Measurements from ENCODE around the gene DDAH2.

The DDAH2 gene

DNA sequence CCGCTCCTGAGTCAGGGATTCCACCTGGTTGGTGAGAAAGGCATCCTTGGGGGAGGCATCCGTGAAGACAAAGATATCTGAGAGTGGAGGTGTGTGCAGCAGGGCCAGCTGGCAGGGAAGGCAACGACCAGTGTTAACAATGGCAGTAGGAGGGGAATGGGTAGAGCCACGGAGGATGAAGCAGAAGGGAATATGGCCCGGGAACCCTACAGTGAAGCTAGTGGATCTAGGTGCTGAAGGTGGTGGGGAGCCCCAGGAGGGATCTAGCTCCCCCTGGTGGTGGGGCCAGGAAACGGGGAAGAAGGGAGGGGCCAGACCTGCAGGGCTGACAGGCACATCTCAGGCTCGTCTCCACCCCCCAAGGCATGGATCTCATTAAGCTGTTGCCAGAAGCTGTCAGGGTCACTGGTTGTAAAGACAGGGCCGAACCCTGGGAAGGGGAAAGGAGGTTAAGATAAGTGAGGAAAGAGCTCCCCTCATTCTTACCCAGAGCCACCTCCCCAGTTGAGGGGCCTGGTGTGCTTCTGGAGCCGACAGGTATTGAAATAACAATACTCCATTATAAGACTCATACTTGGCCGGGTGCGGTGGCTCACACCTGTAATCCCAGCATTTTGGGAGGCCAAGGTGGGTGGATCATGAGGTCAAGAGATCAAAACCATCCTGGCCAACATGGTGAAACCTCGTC is 40.7 kb upstream of the DDAH2 start:
- no peaks in the 10 kb centered on the region for H3K36me3 ChIP-seq (ENCODE audit: control insufficient read depth, insufficient read depth, low read length)
- H3K27ac ChIP-seq (ENCODE audit: insufficient read depth, low read length, poor library complexity, severe bottlenecking), result no peak overlapping the region
- H3K27me3 ChIP-seq (replicated peaks; ENCODE audit: control insufficient read depth, insufficient read depth, low read length, poor library complexity, severe bottlenecking), result no peaks in the 10 kb centered on the region
- no peaks in the 10 kb centered on the region for H3K9me3 ChIP-seq (ENCODE audit: control insufficient read depth, low read length)
- peaks cover 16% of the 10 kb centered on the region for H3K4me1 ChIP-seq (ENCODE audit: control insufficient read depth, insufficient read depth, low read length, poor library complexity, severe bottlenecking)
- DNase-seq, result peak; percentile 62 to 74 (median 69)
- H3K4me3 ChIP-seq (ENCODE audit: insufficient read depth, low read depth, low read length, poor library complexity, severe bottlenecking), result no peak overlapping the region

DNA sequence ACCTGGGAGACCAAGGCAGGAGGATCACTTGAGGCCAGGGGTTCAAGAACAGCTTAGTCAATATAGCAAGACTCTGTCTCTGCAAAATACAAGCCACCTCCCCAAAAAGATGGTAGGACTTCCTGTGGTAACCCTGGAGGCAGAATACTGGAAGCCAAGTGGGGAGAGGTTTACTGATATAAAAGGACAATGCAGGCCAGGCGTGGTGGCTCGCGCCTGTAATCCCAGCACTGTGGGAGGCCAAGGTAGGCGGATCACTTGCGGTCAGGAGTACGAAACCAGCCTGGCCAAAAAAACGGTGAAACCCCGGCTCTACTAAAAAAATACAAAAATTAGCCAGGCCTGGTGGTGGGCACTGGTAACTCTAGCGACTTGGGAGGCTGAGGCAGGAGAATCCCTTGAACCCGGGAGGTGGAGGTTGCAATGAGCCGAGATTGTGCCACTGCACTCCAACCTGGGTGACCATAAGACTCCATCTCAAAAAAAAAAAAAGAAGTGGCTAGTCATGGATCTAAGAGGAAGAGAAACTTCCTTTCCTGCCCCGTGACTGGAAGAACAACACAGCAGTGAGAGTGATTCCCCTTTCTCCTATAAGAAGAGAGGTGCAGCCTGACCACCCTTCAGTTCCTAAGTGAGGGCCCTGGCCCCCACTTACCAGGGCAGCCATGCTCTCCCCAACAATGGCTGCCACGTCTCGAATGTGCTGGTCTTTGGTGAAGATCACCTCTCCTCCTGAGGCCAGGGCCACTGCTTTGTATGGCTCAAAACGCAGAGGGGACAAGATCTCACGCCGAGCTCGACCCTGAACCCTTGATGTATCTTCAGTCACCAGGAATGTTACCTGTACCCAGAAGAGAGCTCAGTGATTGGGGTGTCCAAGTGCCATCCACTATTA is 39.5 kb upstream of the DDAH2 start:
- DNase-seq, result no peak
- Histone ChIP-seq H3K27me3 (replicated peaks; ENCODE audit: control insufficient read depth, insufficient read depth, low read length, poor library complexity, severe bottlenecking) (no peaks in the 10 kb centered on the region), H3K27ac (ENCODE audit: insufficient read depth, low read length, poor library complexity, severe bottlenecking) (no peak overlapping the region), H3K9me3 (ENCODE audit: control insufficient read depth, low read length) (no peaks in the 10 kb centered on the region), H3K36me3 (ENCODE audit: control insufficient read depth, insufficient read depth, low read length) (no peaks in the 10 kb centered on the region), H3K4me1 (ENCODE audit: control insufficient read depth, insufficient read depth, low read length, poor library complexity, severe bottlenecking) (peaks cover 16% of the 10 kb centered on the region), H3K4me3 (ENCODE audit: insufficient read depth, low read depth, low read length, poor library complexity, severe bottlenecking) (no peak overlapping the region)

DNA sequence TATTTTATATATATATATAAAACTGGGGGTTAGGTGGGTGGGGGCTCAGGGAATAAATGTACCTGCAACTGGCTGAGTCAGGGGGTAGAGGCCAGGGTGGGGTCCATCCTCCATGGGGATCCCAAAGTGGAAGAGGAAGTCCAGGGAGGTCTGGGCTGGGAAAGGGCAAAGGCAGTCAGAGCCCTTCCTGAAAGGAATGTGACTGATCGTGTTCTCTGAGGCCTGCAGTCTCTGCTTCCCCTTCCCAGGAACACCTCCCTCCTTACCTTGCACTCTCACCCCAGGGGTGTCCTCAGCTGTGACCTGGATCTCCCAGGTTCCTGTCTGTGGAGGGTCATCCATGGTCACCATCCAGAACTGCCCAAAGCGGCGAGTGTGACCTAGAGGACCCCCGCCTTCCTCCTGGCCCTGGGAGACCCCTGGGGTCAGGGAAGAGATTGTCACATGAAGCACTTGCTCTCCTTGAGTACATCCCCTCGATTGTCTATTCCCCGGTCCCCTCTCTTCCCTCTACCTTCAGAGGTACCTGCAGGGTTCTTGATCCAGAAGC is 38.1 kb upstream of the DDAH2 start:
- DNase-seq, result no peak
- peaks cover 5% of the 10 kb centered on the region for H3K4me1 ChIP-seq (ENCODE audit: control insufficient read depth, insufficient read depth, low read length, poor library complexity, severe bottlenecking)
- H3K9me3 ChIP-seq (ENCODE audit: control insufficient read depth, low read length), result no peaks in the 10 kb centered on the region
- no peak overlapping the region for H3K27ac ChIP-seq (ENCODE audit: insufficient read depth, low read length, poor library complexity, severe bottlenecking)
- H3K4me3 ChIP-seq (ENCODE audit: insufficient read depth, low read depth, low read length, poor library complexity, severe bottlenecking), result no peak overlapping the region
- no peaks in the 10 kb centered on the region for H3K27me3 ChIP-seq (replicated peaks; ENCODE audit: control insufficient read depth, insufficient read depth, low read length, poor library complexity, severe bottlenecking)
- no peaks in the 10 kb centered on the region for H3K36me3 ChIP-seq (ENCODE audit: control insufficient read depth, insufficient read depth, low read length)

DNA sequence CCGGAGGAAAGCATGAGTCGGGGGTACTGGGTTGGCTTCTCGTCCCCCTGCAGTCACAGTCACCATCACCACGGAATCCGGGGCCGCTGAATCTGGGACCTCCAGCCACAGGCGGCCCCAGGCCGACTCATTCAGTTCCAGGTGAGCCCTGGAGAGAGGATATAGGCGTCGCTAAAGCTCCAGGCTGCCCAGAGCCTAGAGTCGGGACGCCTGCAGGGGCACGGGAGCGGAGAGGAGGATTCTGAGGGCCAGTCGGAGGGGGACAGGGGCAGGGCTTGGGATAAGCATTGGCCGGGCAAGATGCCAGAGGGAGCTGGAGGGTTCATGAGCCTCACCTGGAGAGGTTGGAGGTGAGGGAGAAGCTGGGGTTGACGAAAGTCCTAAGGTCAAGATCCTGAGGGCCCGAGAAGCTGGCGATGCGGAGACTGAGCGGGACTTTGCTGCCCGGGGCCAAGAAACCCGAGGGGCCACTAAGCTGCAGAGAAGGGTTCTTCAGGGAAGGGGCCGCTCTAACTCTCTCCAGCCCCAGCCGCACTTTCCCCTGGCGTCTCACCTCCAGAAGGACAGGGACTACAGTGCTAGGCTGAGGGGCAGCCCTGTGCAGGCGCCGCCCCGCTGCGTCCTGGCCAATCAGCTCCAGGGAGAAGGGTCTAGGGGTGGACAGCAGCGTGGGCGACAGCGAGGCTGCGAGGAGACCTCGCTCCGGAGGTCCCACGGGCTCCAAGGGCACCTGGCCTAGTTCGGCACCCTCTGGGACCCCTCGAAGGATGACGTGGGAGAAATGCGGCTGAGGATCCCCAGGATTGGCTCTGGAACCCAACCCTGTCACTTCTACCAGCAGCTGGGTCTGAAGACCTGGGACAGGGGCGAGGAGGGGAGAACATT is 37.1 kb upstream of the DDAH2 start:
- Histone ChIP-seq H3K4me3 (ENCODE audit: insufficient read depth, low read depth, low read length, poor library complexity, severe bottlenecking) (no peak overlapping the region), H3K4me1 (ENCODE audit: control insufficient read depth, insufficient read depth, low read length, poor library complexity, severe bottlenecking) (no peaks in the 10 kb centered on the region), H3K9me3 (ENCODE audit: control insufficient read depth, low read length) (no peaks in the 10 kb centered on the region), H3K27me3 (replicated peaks; ENCODE audit: control insufficient read depth, insufficient read depth, low read length, poor library complexity, severe bottlenecking) (no peaks in the 10 kb centered on the region), H3K27ac (ENCODE audit: insufficient read depth, low read length, poor library complexity, severe bottlenecking) (no peak overlapping the region), H3K36me3 (ENCODE audit: control insufficient read depth, insufficient read depth, low read length) (no peaks in the 10 kb centered on the region)
- DNase-seq, result no peak

DNA sequence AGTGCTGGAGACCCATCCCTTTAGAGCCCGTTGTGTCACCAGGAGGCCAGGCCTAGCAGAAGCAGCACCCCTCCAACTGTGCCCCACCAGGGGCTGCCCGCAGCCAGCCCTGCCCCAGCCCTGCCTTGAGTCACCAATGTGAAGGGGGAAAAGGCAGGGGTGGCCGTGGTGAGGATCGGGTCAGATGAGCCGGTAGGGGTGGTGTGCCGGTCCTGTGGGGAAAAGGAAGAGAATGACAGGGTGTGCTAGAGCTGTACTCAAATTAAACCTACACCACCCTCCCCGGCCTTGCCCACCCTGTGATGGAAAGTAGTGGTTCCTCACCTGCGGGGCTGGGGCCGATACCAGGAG is 36.4 kb upstream of the DDAH2 start:
- Histone ChIP-seq H3K9me3 (ENCODE audit: control insufficient read depth, low read length) (no peaks in the 10 kb centered on the region), H3K36me3 (ENCODE audit: control insufficient read depth, insufficient read depth, low read length) (peaks cover under 1% of the 10 kb centered on the region), H3K4me3 (ENCODE audit: insufficient read depth, low read depth, low read length, poor library complexity, severe bottlenecking) (no peak overlapping the region), H3K27ac (ENCODE audit: insufficient read depth, low read length, poor library complexity, severe bottlenecking) (no peak overlapping the region), H3K27me3 (replicated peaks; ENCODE audit: control insufficient read depth, insufficient read depth, low read length, poor library complexity, severe bottlenecking) (no peaks in the 10 kb centered on the region), H3K4me1 (ENCODE audit: control insufficient read depth, insufficient read depth, low read length, poor library complexity, severe bottlenecking) (no peaks in the 10 kb centered on the region)
- DNase-seq, result no peak

DNA sequence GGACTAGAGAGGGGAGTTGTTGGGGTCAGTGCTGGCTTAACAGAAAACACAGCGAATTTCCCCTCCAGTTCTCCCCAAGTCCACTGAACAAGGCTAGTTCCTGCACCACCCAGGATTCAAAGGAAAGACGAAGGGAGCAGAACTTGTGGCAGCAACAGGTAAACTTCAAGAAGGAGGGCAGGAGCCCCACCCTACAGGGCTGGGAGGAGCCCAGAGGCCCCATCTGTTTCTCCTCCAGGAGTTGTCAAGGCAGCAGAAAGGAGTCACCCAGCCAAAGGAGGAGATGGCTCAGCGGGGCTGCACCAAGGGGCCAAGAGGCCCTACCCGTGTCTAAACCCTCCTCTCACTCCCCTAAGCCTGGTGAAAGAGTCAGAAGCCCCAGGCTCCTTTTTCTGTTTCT is 35.1 kb upstream of the DDAH2 start:
- Histone ChIP-seq H3K4me1 (ENCODE audit: control insufficient read depth, insufficient read depth, low read length, poor library complexity, severe bottlenecking) (no peaks in the 10 kb centered on the region), H3K4me3 (ENCODE audit: insufficient read depth, low read depth, low read length, poor library complexity, severe bottlenecking) (no peak overlapping the region), H3K36me3 (ENCODE audit: control insufficient read depth, insufficient read depth, low read length) (peaks cover 7% of the 10 kb centered on the region), H3K27me3 (replicated peaks; ENCODE audit: control insufficient read depth, insufficient read depth, low read length, poor library complexity, severe bottlenecking) (no peaks in the 10 kb centered on the region), H3K9me3 (ENCODE audit: control insufficient read depth, low read length) (no peaks in the 10 kb centered on the region), H3K27ac (ENCODE audit: insufficient read depth, low read length, poor library complexity, severe bottlenecking) (no peak overlapping the region)
- no peak for DNase-seq

DNA sequence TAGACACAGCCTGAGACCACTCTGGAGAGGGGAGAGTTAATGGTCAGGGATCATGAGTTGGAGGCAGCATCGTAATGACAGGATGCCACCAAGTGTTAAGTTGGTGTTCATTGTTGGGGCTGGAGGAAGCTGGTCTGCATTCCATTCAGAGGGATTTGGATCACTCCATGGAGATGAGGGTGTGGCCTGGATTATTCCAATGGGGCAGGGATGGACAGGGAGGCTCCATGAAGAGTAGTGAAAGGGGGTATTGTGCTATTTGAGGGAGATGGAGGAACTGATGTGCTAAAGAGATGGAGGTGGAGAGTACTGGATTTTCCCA is 34.5 kb upstream of the DDAH2 start:
- no peak overlapping the region for H3K27ac ChIP-seq (ENCODE audit: insufficient read depth, low read length, poor library complexity, severe bottlenecking)
- H3K36me3 ChIP-seq (ENCODE audit: control insufficient read depth, insufficient read depth, low read length), result peaks cover 7% of the 10 kb centered on the region
- no peaks in the 10 kb centered on the region for H3K27me3 ChIP-seq (replicated peaks; ENCODE audit: control insufficient read depth, insufficient read depth, low read length, poor library complexity, severe bottlenecking)
- H3K9me3 ChIP-seq (ENCODE audit: control insufficient read depth, low read length), result no peaks in the 10 kb centered on the region
- no peaks in the 10 kb centered on the region for H3K4me1 ChIP-seq (ENCODE audit: control insufficient read depth, insufficient read depth, low read length, poor library complexity, severe bottlenecking)
- no peak for DNase-seq
- H3K4me3 ChIP-seq (ENCODE audit: insufficient read depth, low read depth, low read length, poor library complexity, severe bottlenecking), result no peak overlapping the region

DNA sequence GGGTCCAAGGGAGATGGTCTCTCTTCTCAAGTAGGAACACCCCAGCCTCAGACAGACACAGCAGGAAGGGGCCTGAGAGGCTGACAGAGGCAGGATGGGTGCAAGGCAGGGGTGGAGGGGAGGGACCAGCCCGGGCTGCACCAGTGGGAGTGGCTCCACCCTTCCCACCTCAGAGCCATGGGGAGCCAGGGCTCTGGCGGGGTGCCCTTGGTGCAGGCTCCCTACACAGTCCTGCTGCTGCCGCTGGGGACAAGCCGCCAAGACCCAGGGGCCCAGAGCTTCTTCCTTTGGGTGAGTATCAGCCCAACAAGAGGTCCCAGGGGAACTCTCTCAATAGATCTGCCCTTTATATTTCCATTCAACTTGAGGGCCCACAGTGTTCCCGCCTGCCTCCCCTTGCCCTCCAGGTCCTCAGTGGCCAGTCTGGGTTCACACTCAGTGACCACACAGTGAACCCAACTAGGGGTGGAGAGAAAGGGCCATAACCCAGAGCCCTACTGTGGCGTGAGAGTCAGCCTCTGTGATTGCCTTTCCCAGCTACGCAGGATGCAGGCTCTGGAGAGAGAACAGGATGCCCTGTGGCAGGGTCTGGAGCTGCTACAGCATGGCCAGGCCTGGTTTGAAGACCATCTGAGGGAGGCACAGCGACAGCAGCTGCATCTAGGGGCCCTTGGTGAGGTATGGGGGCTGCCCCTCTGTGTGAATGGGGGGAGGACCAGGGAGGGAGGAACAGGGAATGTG is 33.9 kb upstream of the DDAH2 start:
- no peaks in the 10 kb centered on the region for H3K9me3 ChIP-seq (ENCODE audit: control insufficient read depth, low read length)
- DNase-seq, result no peak
- no peaks in the 10 kb centered on the region for H3K4me1 ChIP-seq (ENCODE audit: control insufficient read depth, insufficient read depth, low read length, poor library complexity, severe bottlenecking)
- peaks cover 7% of the 10 kb centered on the region for H3K36me3 ChIP-seq (ENCODE audit: control insufficient read depth, insufficient read depth, low read length)
- no peaks in the 10 kb centered on the region for H3K27me3 ChIP-seq (replicated peaks; ENCODE audit: control insufficient read depth, insufficient read depth, low read length, poor library complexity, severe bottlenecking)
- no peak overlapping the region for H3K4me3 ChIP-seq (ENCODE audit: insufficient read depth, low read depth, low read length, poor library complexity, severe bottlenecking)
- H3K27ac ChIP-seq (ENCODE audit: insufficient read depth, low read length, poor library complexity, severe bottlenecking), result no peak overlapping the region

DNA sequence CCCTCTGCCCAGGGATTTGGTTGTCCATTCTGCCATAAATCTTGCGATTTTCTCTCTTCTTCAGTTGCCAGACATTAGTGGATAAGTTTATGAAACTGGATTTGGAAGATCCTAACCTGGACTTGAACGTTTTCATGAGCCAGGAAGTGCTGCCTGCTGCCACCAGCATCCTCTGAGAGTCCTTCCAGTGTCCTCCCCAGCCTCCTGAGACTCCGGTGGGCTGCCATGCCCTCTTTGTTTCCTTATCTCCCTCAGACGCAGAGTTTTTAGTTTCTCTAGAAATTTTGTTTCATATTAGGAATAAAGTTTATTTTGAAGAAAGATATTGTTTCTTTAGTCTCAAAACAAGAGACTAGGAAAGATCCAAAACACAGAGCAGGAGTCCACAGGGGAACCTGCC is 33.3 kb upstream of the DDAH2 start, which contains the start of gene SAPCD1:
SAPCD1 (plus strand) TSS at position 301 of the 400 bp plus-strand sequence. CDS start 399 bp downstream, outside the sequence.
- Histone ChIP-seq H3K27ac (ENCODE audit: insufficient read depth, low read length, poor library complexity, severe bottlenecking) (no peak within 1 kb of the TSS), H3K4me3 (ENCODE audit: insufficient read depth, low read depth, low read length, poor library complexity, severe bottlenecking) (no peak within 1 kb of the TSS), H3K4me1 (ENCODE audit: control insufficient read depth, insufficient read depth, low read length, poor library complexity, severe bottlenecking) (no peaks in the 10 kb centered on the region), H3K36me3 (ENCODE audit: control insufficient read depth, insufficient read depth, low read length) (peaks cover 7% of the 10 kb centered on the region), H3K9me3 (ENCODE audit: control insufficient read depth, low read length) (no peaks in the 10 kb centered on the region), H3K27me3 (replicated peaks; ENCODE audit: control insufficient read depth, insufficient read depth, low read length, poor library complexity, severe bottlenecking) (no peaks in the 10 kb centered on the region)
- no peak for DNase-seq
